H9 (cell line): Measurements from ENCODE around the gene ETV3L. TPM values are rescaled to one million over a fixed set of nuclear protein-coding genes. Genes with fewer than 3 reads are reported as not detected.

Experiments
- DNase-seq: peaks from one replicate; pipeline ENCODE4 v3.0.0-alpha.2; 2017
- H2AFZ ChIP-seq: one replicate; pipeline ENCODE4 v1.6.1; 2013; ENCODE audit warnings: mild to moderate bottlenecking, low read length, control low read depth, moderate library complexity
- H2AK5ac ChIP-seq: 2 replicates; pipeline ENCODE4 v1.6.1; 2013; ENCODE audit warnings: low read length, control low read depth, mixed read lengths; ENCODE audit not compliant: insufficient read length
- H2BK120ac ChIP-seq: one replicate; pipeline ENCODE4 v1.6.1; 2013; ENCODE audit warnings: low read depth, mild to moderate bottlenecking, low read length, control low read depth, inconsistent platforms; ENCODE audit not compliant: poor library complexity, severe bottlenecking
- H2BK12ac ChIP-seq: 2 replicates; pipeline ENCODE4 v1.6.1; 2013; ENCODE audit warnings: low read length, control low read depth, mixed read lengths, low read depth; ENCODE audit not compliant: insufficient read length
- H2BK15ac ChIP-seq: 2 replicates; pipeline ENCODE4 v1.6.1; 2013; ENCODE audit warnings: low read depth, low read length, control low read depth
- H2BK20ac ChIP-seq: one replicate; pipeline ENCODE4 v1.6.1; 2013; ENCODE audit warnings: low read depth, mild to moderate bottlenecking, low read length, control low read depth, inconsistent platforms; ENCODE audit not compliant: poor library complexity, severe bottlenecking
- H2BK5ac ChIP-seq: 2 replicates; pipeline ENCODE4 v1.6.1; 2013; ENCODE audit warnings: low read length, control low read depth, mixed read lengths; ENCODE audit not compliant: insufficient read length
- H3K14ac ChIP-seq: 2 replicates; pipeline ENCODE4 v1.6.1; 2013; ENCODE audit warnings: low read length, control low read depth; ENCODE audit not compliant: insufficient read depth
- H3K18ac ChIP-seq: 2 replicates; pipeline ENCODE4 v1.6.1; 2013; ENCODE audit warnings: low read depth, mild to moderate bottlenecking, mixed read lengths, low read length, control low read depth; ENCODE audit not compliant: insufficient read length
- H3K23ac ChIP-seq: 2 replicates; pipeline ENCODE4 v1.6.1; 2013; ENCODE audit warnings: low read length, control low read depth, mixed read lengths, low read depth; ENCODE audit not compliant: insufficient read length
- H3K23me2 ChIP-seq: 2 replicates; pipeline ENCODE4 v1.6.1; 2013; ENCODE audit warnings: low read depth, mild to moderate bottlenecking, mixed read lengths, low read length, control low read depth; ENCODE audit not compliant: insufficient read length, poor library complexity, severe bottlenecking
- H3K27ac ChIP-seq: 2 replicates; pipeline ENCODE4 v1.5.1; 2013; ENCODE audit warnings: low read length, control low read depth, mixed read lengths, low read depth; ENCODE audit not compliant: insufficient read length
- H3K27me3 ChIP-seq: 2 replicates; pipeline ENCODE4 v1.6.1; 2013; ENCODE audit warnings: low read length, control low read depth, inconsistent platforms; ENCODE audit not compliant: insufficient read depth
- H3K4ac ChIP-seq: 2 replicates; pipeline ENCODE4 v1.6.1; 2013; ENCODE audit warnings: low read depth, mild to moderate bottlenecking, control low read depth, inconsistent platforms, low read length, moderate library complexity
- H3K4me1 ChIP-seq: 2 replicates; pipeline ENCODE4 v1.6.1; 2013; ENCODE audit warnings: low read length, control low read depth, inconsistent platforms; ENCODE audit not compliant: insufficient read depth
- H3K4me2 ChIP-seq: 2 replicates; pipeline ENCODE4 v1.6.1; 2013; ENCODE audit warnings: low read length, control low read depth, mixed read lengths; ENCODE audit not compliant: insufficient read length, insufficient read depth
- H3K56ac ChIP-seq: 2 replicates; pipeline ENCODE4 v1.6.1; 2013; ENCODE audit warnings: low read depth, mild to moderate bottlenecking, mixed read lengths, low read length, control low read depth; ENCODE audit not compliant: insufficient read length
- H3K79me1 ChIP-seq: 2 replicates; pipeline ENCODE4 v1.6.1; 2013; ENCODE audit warnings: low read depth, mild to moderate bottlenecking, moderate library complexity, low read length, control low read depth, inconsistent platforms; ENCODE audit not compliant: insufficient read depth, poor library complexity, severe bottlenecking
- H3K79me2 ChIP-seq: 2 replicates; pipeline ENCODE4 v1.6.1; 2013; ENCODE audit warnings: low read length, control low read depth, inconsistent platforms; ENCODE audit not compliant: insufficient read depth
- H3K9ac ChIP-seq: 2 replicates; pipeline ENCODE4 v1.6.1; 2013; ENCODE audit warnings: low read length, control low read depth, mixed read lengths; ENCODE audit not compliant: insufficient read length; ENCODE audit errors: extremely low read depth
- H3K9me3 ChIP-seq: one replicate; pipeline ENCODE4 v1.6.1; 2013; ENCODE audit warnings: low read depth, low read length, inconsistent platforms; ENCODE audit not compliant: control insufficient read depth
- H3T11ph ChIP-seq: one replicate; pipeline ENCODE4 v1.6.1; 2013; ENCODE audit warnings: mild to moderate bottlenecking, low read length, control low read depth, inconsistent platforms
- H4K20me1 ChIP-seq: one replicate; pipeline ENCODE4 v1.6.1; 2013; ENCODE audit not compliant: control insufficient read depth, insufficient read length, insufficient read depth
- H4K5ac ChIP-seq: 2 replicates; pipeline ENCODE4 v1.6.1; 2013; ENCODE audit warnings: low read depth, mild to moderate bottlenecking, mixed read lengths, low read length, control low read depth; ENCODE audit not compliant: insufficient read length
- H4K8ac ChIP-seq: replicated peaks from 2 replicates; pipeline ENCODE4 v1.6.1; 2013; ENCODE audit warnings: low read length, control low read depth, mixed read lengths, low read depth; ENCODE audit not compliant: insufficient read length
- H4K91ac ChIP-seq: 2 replicates; pipeline ENCODE4 v1.6.1; 2013; ENCODE audit warnings: low read depth, mild to moderate bottlenecking, moderate library complexity, mixed read lengths, low read length, control low read depth; ENCODE audit not compliant: insufficient read length
- H3K27ac Mint-ChIP-seq, 3 experiments: 2 replicates in 2 of 3; 3 replicates in 1 of 3; pipeline ENCODE4 v1.8.0; 2020 to 2021; ENCODE audit warnings: mixed read lengths in 3 of 3, mild to moderate bottlenecking in 1 of 3, moderate library complexity in 1 of 3
- H3K27me3 Mint-ChIP-seq: 2 replicates; pipeline ENCODE4 v1.8.0; 2021; ENCODE audit warnings: low read depth, mild to moderate bottlenecking, moderate library complexity, mixed read lengths
- H3K36me3 Mint-ChIP-seq, 3 experiments: 2 replicates in 2 of 3; 3 replicates in 1 of 3; pipeline ENCODE4 v1.8.0; 2020 to 2021; ENCODE audit warnings: low read depth in 3 of 3, mixed read lengths in 3 of 3; ENCODE audit not compliant: insufficient read depth in 1 of 3
- H3K4me1 Mint-ChIP-seq, 2 experiments: 2 replicates each; pipeline ENCODE4 v1.8.0; 2020; ENCODE audit warnings: mixed read lengths in 2 of 2
- H3K4me3 Mint-ChIP-seq, 2 experiments: 2 replicates in 1 of 2; 3 replicates in 1 of 2; pipeline ENCODE4 v1.8.0; 2020 to 2021; ENCODE audit warnings: mild to moderate bottlenecking in 2 of 2, mixed read lengths in 2 of 2, moderate library complexity in 1 of 2
- H3K9me3 Mint-ChIP-seq, 2 experiments: 2 replicates in 1 of 2; 3 replicates in 1 of 2; pipeline ENCODE4 v1.8.0; 2020; ENCODE audit warnings: mild to moderate bottlenecking in 2 of 2, mixed read lengths in 2 of 2, moderate library complexity in 1 of 2
- WGBS: extraction: QIAGEN DNeasy Blood & Tissue Kit; methylation state at CpG from one replicate; pipeline ENCODE4 v1.1.7; 2013; ENCODE audit warnings: missing lambda C conversion rate, low lambda C conversion rate, mixed read lengths; ENCODE audit not compliant: insufficient read length; ENCODE audit errors: extremely low coverage; 5-methylcytosine and 5-hydroxymethylcytosine counted together
- total RNA-seq: library from RNA; stranded (reverse); gene quantifications from 2 replicates; pipeline ENCODE4 v1.2.1, GENCODE V29; 2021
- TF ChIP-seq, protein P1 (sequence below): fragments of 200-600 bp; sonication (generic); conservative IDR thresholded peaks from 3 replicates; pipeline ENCODE4 v1.8.0; 2021; ENCODE audit warnings: antibody characterized with exemption, mild to moderate bottlenecking

The ETV3L gene
- total RNA-seq, 1 experiment from 2014 or later: 0.96 TPM

- no peaks in the 10 kb centered on the region for H3K27me3 Mint-ChIP-seq
- TF ChIP-seq, protein P1, sequence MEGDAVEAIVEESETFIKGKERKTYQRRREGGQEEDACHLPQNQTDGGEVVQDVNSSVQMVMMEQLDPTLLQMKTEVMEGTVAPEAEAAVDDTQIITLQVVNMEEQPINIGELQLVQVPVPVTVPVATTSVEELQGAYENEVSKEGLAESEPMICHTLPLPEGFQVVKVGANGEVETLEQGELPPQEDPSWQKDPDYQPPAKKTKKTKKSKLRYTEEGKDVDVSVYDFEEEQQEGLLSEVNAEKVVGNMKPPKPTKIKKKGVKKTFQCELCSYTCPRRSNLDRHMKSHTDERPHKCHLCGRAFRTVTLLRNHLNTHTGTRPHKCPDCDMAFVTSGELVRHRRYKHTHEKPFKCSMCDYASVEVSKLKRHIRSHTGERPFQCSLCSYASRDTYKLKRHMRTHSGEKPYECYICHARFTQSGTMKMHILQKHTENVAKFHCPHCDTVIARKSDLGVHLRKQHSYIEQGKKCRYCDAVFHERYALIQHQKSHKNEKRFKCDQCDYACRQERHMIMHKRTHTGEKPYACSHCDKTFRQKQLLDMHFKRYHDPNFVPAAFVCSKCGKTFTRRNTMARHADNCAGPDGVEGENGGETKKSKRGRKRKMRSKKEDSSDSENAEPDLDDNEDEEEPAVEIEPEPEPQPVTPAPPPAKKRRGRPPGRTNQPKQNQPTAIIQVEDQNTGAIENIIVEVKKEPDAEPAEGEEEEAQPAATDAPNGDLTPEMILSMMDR: no peak
- Histone ChIP-seq H3T11ph (no peak overlapping the region), H3K79me2 (no peaks in the 10 kb centered on the region), H3K56ac (no peak overlapping the region), H3K4me2 (no peak overlapping the region), H2AFZ (no peak overlapping the region), H2BK15ac (no peak overlapping the region), H3K4me1 (peaks cover 11% of the 10 kb centered on the region; the same call in 1 of the 2 replicates), H3K18ac (no peak overlapping the region), H3K79me1 (no peaks in the 10 kb centered on the region), H2BK5ac (no peak overlapping the region), H3K9me3 (no peaks in the 10 kb centered on the region), H3K4ac (no peak overlapping the region), H3K27me3 (no peaks in the 10 kb centered on the region), H3K27ac (no peak overlapping the region), H3K9ac (no peak overlapping the region), H4K8ac (no peak overlapping the region), H3K23ac (no peak overlapping the region), H2BK12ac (no peak overlapping the region), H2BK20ac (no peak overlapping the region), H4K20me1 (no peaks in the 10 kb centered on the region), H3K23me2 (no peaks in the 10 kb centered on the region), H3K14ac (no peak overlapping the region), H4K91ac (no peak overlapping the region), H2BK120ac (no peak overlapping the region), H4K5ac (no peak overlapping the region), H2AK5ac (no peak overlapping the region)
- no CpG with 5 or more reads among the region's 9 CpGs for WGBS
- H3K9me3 Mint-ChIP-seq: no peaks in the 10 kb centered on the region
- H3K27ac Mint-ChIP-seq: no peak overlapping the region; a peak in 1 of 7 replicates
- no peak overlapping the region for H3K4me3 Mint-ChIP-seq
- DNase-seq: peak; percentile 18
- peaks cover 60 to 68% of the 10 kb centered on the region in 2 experiments for H3K4me1 Mint-ChIP-seq
- H3K36me3 Mint-ChIP-seq: peaks cover 2 to 12% (median 12%) of the 10 kb centered on the region in 3 experiments; a peak in 6 of 7 replicates
These were observed 19.4 kb upstream of the ETV3L start for GRCh38 chr1:157119008-157119407.
